Right lobe of liver (tissue), 6 donors: ENCODE measurements around the gene PRLHR. TPM values are rescaled to one million over a fixed set of nuclear protein-coding genes. Genes with fewer than 3 reads are reported as not detected.

Experiments
- ATAC-seq, 4 donors: fragments of 200-7000 bp; cut with Tn5 transposase; one replicate each; pipeline ENCODE4 v1.9.1; 2020; ENCODE audit warnings: mild to moderate bottlenecking in 4 of 4, moderate library complexity in 4 of 4
- DNase-seq, 3 donors: peaks; one replicate each; pipeline ENCODE4 v3.0.0-alpha.2; 2020
- H3K27ac ChIP-seq, 3 donors: fragments of 200-600 bp; one replicate each; pipeline ENCODE4 v1.8.0; 2022
- H3K27me3 ChIP-seq, 2 donors: fragments of 200-600 bp; one replicate each; pipeline ENCODE4 v1.8.0; 2022
- H3K36me3 ChIP-seq, 4 donors: fragments of 200-600 bp; sonication (generic) in 1 of 4; one replicate each; pipeline versions ENCODE4 v1.5.1 to v1.8.0; 2017 to 2022; ENCODE audit warnings: control low read depth in 1 of 4
- H3K4me1 ChIP-seq, 4 donors: fragments of 200-600 bp; sonication (generic) in 1 of 4; one replicate each; pipeline versions ENCODE4 v1.5.1 to v1.8.0; 2017 to 2022; ENCODE audit warnings: control low read depth in 1 of 4
- H3K4me3 ChIP-seq, 3 donors: fragments of 200-600 bp; one replicate each; pipeline ENCODE4 v1.8.0; 2022
- H3K9me3 ChIP-seq, 4 donors: fragments of 200-600 bp; sonication (generic) in 1 of 4; one replicate each; pipeline versions ENCODE4 v1.5.1 to v1.8.0; 2017 to 2022; ENCODE audit warnings: control low read depth in 1 of 4
- CTCF ChIP-seq, 4 donors: fragments of 200-600 bp in 3 of 4; fragments of 450-650 bp in 1 of 4; IDR thresholded peaks; one replicate each; pipeline versions ENCODE4 v1.5.1 to v1.8.0; 2016 to 2022; ENCODE audit warnings: antibody characterized with exemption in 4 of 4, mild to moderate bottlenecking in 2 of 4
- POLR2A ChIP-seq: fragments of 450-650 bp; IDR thresholded peaks from one replicate; pipeline ENCODE4 v1.6.1; 2017; ENCODE audit warnings: antibody characterized with exemption, mild to moderate bottlenecking
- WGBS: methylation state at CpG from one replicate; pipeline ENCODE4 v1.1.6; 2018; ENCODE audit warnings: low coverage, low lambda C conversion rate; ENCODE audit not compliant: insufficient coverage; ENCODE audit errors: missing lambda C conversion rate; 5-methylcytosine and 5-hydroxymethylcytosine counted together
- intact Hi-C, 2 donors: fragments of 100-400 bp; cut with DNase I; formaldehyde crosslinking; loops; one replicate each; pipeline versions ENCODE4 v1.11.2 to v1.14.1; 2022
- total RNA-seq, 6 experiments: library from RNA; depleted of rRNA in 2 of 6; stranded (reverse); fragments of >200 nt in 2 of 6; fragmentation: NEBNext Ultra II Directional in 3 of 6; extraction: Animal tissue kit (Norgen Biotek cat#: 25700) in 3 of 6; gene quantifications; one replicate each; pipeline versions ENCODE4 v1.1.0 to v1.2.4, GENCODE V29; 2016 to 2023
- donor health status: DM: no; HTN: yes; CAD: no.
- donor health status: DM: no; HTN: no; CAD: no.
- donor health status: DM: no; HTN: no; CAD: no.
- donor health status: DM: no; HTN: yes; CAD: no.
- donor health status: DM: no; HTN: yes; CAD: no.

The PRLHR gene
- total RNA-seq, 6 experiments from 2014 or later = not detected

GRCh38 chr10:118596426-118597124, 1.1 kb upstream of the PRLHR start:
- Histone ChIP-seq H3K9me3 (no peaks in the 10 kb centered on the region), H3K4me3 (no peak overlapping the region), H3K27me3 (peaks cover 0 to 22% of the 10 kb centered on the region in 2 donors), H3K36me3 (no peaks in the 10 kb centered on the region), H3K4me1 (no peaks in the 10 kb centered on the region), H3K27ac (no peak overlapping the region)
- TF ChIP-seq CTCF (IDR thresholded peaks at IDR 0.05) (no peak), POLR2A (no peak)
- WGBS = 8% methylated on average over 9 of the region's 16 CpGs
- intact Hi-C loops = loop anchor here in 1 of 2 donors (10.0 kb wide), 1 partner anchor 198 kb away; no protein-coding TSS in a partner anchor
- no peak for ATAC-seq
- no peak for DNase-seq

- ATAC-seq (no peak), DNase-seq (no peak)
- H3K4me3 ChIP-seq = no peak overlapping the region
- H3K27me3 ChIP-seq = peaks cover 0 to 22% of the 10 kb centered on the region in 2 donors
- H3K27ac ChIP-seq = no peak overlapping the region
- TF ChIP-seq POLR2A = no peak
- TF ChIP-seq CTCF (IDR thresholded peaks at IDR 0.05) = no peak
- WGBS = 18% methylated on average over 11 of the region's 22 CpGs
- H3K9me3 ChIP-seq = no peaks in the 10 kb centered on the region
- no peaks in the 10 kb centered on the region for H3K4me1 ChIP-seq
- intact Hi-C loops = loop anchor here in 1 of 2 donors (10.0 kb wide), 1 partner anchor 200 kb away; no protein-coding TSS in a partner anchor
- no peaks in the 10 kb centered on the region for H3K36me3 ChIP-seq
Measured at GRCh38 chr10:118595064-118595420, 406 bp downstream of the PRLHR start.

GRCh38 chr10:118594392-118595063, 920 bp downstream of the PRLHR start:
- Histone ChIP-seq H3K27me3 (peaks cover 0 to 22% of the 10 kb centered on the region in 2 donors), H3K36me3 (no peaks in the 10 kb centered on the region), H3K27ac (no peak overlapping the region), H3K4me1 (no peaks in the 10 kb centered on the region), H3K4me3 (no peak overlapping the region), H3K9me3 (no peaks in the 10 kb centered on the region)
- intact Hi-C loops = loop anchor here in 1 of 2 donors (10.0 kb wide), 1 partner anchor 200 kb away; no protein-coding TSS in a partner anchor
- TF ChIP-seq POLR2A (no peak), CTCF (IDR thresholded peaks at IDR 0.05) (peak in 3 of 4 donors; percentile 19 to 35 (median 30))
- ATAC-seq (peak; percentile 49 to 72 (median 63)), DNase-seq (peak in 2 of 3 donors; percentile 26 to 62)
- WGBS = 10% methylated on average over 13 of the region's 70 CpGs

GRCh38 chr10:118592675-118593330, 2.6 kb downstream of the PRLHR start:
- TF ChIP-seq POLR2A (no peak), CTCF (IDR thresholded peaks at IDR 0.05) (no peak)
- no peak for ATAC-seq

More at GRCh38 chr10:118592675-118593330, 2.6 kb downstream of the PRLHR start:
- Histone ChIP-seq H3K4me1 (no peaks in the 10 kb centered on the region), H3K27me3 (peaks cover 0 to 22% of the 10 kb centered on the region in 2 donors), H3K36me3 (no peaks in the 10 kb centered on the region), H3K9me3 (no peaks in the 10 kb centered on the region), H3K27ac (no peak overlapping the region), H3K4me3 (no peak overlapping the region)
- no peak for DNase-seq
- 53% methylated on average over 2 of the region's 2 CpGs for WGBS
- intact Hi-C loops = loop anchor here in 1 of 2 donors (10.0 kb wide), 1 partner anchor 202 kb away; no protein-coding TSS in a partner anchor
